GM18907 (cell line): ENCODE results near the gene FLNC.

ENCODE experiments used
- ATAC-seq: cut with Tn5 transposase; IDR thresholded peaks from one replicate; pipeline ENCODE4 v1.9.1; 2021; ENCODE audit warnings: mild to moderate bottlenecking, moderate library complexity; ENCODE audit not compliant: unreplicated experiment

FLNC gene

GRCh38 chr7:128842674-128843641 lies 12.8 kb downstream of the FLNC start:
- ATAC-seq: no peak

GRCh38 chr7:128843938-128844621 lies 13.9 kb downstream of the FLNC start:
- no peak for ATAC-seq

GRCh38 chr7:128844777-128845311 lies 14.6 kb downstream of the FLNC start:
- ATAC-seq: no peak

- no peak for ATAC-seq
These were observed 15.3 kb downstream of the FLNC start for GRCh38 chr7:128845475-128845874.

GRCh38 chr7:128845987-128846386 lies 15.8 kb downstream of the FLNC start:
- no peak for ATAC-seq

GRCh38 chr7:128846781-128847444 lies 16.7 kb downstream of the FLNC start:
- no peak for ATAC-seq

- no peak for ATAC-seq
These were observed 17.6 kb downstream of the FLNC start for GRCh38 chr7:128847721-128848211.

GRCh38 chr7:128848289-128849155 lies 18.3 kb downstream of the FLNC start:
- no peak for ATAC-seq

- ATAC-seq: no peak
These were observed 18.9 kb downstream of the FLNC start for GRCh38 chr7:128849156-128849515.

- no peak for ATAC-seq
These were observed 19.7 kb downstream of the FLNC start for GRCh38 chr7:128849804-128850490.

GRCh38 chr7:128852537-128853254 lies 22.5 kb downstream of the FLNC start:
- ATAC-seq: no peak

GRCh38 chr7:128853799-128854198 lies 23.6 kb downstream of the FLNC start:
- no peak for ATAC-seq

- ATAC-seq: no peak
These were observed 24.2 kb downstream of the FLNC start for GRCh38 chr7:128854396-128854795.

GRCh38 chr7:128855559-128855958 lies 25.4 kb downstream of the FLNC start:
- ATAC-seq: no peak

- ATAC-seq: no peak
These were observed 26.0 kb downstream of the FLNC start for GRCh38 chr7:128856001-128856718.

- ATAC-seq: no peak
These were observed 28.4 kb downstream of the FLNC start for GRCh38 chr7:128858380-128859231.
